Fibroblast of lung (primary cell): ENCODE measurements around the gene CEACAM8.

Source experiments
- EZH2 ChIP-seq: IDR thresholded peaks from 2 replicates; pipeline ENCODE4 v1.5.1; 2012; ENCODE audit warnings: low read length, control low read depth, mild to moderate bottlenecking; ENCODE audit errors: missing control alignments
- TF ChIP-seq, protein P1 (sequence below), 2 donors: IDR thresholded peaks in 1 of 2; conservative IDR thresholded peaks in 1 of 2; 1 replicate in 1 of 2; 2 replicates in 1 of 2; pipeline ENCODE4 v1.5.1; 2011 to 2012; ENCODE audit warnings: low read length in 2 of 2, control low read depth in 1 of 2, inconsistent platforms in 1 of 2, low read depth in 1 of 2, mild to moderate bottlenecking in 1 of 2

DNA sequence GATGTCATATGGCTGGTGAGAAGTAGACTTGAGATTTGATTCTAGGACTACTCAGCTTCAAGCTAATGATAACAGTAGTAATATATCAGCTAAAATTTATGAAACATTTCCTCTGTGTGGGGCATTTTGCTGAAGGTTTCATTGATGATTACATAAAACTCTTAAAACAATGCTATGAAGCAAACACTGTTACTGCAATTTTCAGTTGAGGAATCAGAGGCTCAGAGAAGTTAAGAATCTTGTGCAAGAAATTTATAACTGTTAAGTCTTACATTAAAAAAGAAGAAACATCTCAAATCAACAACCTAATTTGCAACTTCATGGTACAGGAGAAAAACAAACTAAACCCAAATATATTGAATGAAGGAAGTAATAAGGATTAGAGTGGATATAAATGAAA, 10.3 kb downstream of the CEACAM8 start:
- TF ChIP-seq, protein P1, sequence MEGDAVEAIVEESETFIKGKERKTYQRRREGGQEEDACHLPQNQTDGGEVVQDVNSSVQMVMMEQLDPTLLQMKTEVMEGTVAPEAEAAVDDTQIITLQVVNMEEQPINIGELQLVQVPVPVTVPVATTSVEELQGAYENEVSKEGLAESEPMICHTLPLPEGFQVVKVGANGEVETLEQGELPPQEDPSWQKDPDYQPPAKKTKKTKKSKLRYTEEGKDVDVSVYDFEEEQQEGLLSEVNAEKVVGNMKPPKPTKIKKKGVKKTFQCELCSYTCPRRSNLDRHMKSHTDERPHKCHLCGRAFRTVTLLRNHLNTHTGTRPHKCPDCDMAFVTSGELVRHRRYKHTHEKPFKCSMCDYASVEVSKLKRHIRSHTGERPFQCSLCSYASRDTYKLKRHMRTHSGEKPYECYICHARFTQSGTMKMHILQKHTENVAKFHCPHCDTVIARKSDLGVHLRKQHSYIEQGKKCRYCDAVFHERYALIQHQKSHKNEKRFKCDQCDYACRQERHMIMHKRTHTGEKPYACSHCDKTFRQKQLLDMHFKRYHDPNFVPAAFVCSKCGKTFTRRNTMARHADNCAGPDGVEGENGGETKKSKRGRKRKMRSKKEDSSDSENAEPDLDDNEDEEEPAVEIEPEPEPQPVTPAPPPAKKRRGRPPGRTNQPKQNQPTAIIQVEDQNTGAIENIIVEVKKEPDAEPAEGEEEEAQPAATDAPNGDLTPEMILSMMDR (conservative IDR thresholded peaks at IDR 0.05 in 1 of 2, IDR thresholded peaks at IDR 0.05 in 1 of 2; ENCODE audit: low read depth in 1 of 2, low read length in 2 of 2): no peak
- no peak for TF ChIP-seq EZH2
